ENCODE measurements around the gene CTNNB1. TPM values are rescaled to one million over a fixed set of nuclear protein-coding genes. Genes with fewer than 3 reads are reported as not detected.

Gene CTNNB1
- total RNA-seq, 4 donors from 2014 or later: 433 to 546 (median 509) TPM

DNA sequence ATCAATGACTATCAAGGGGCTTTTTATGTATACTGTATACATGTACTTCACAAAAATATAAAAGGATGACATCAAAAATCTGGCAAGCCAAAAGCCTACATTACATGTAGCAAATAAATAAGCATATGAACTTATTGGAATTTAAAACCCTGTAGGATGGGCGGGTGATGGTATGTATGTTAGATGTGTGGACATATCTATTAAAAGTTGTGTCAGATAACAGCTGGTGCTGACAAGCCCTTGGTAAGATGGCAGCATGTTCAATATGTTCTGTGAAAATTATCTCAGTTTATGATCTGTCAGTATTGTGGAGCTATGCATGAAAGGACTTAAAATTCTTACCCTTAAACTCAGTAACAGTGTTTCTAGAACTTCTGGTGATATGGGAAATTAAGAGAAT, 20.1 kb downstream of the CTNNB1 start:
- no peak for DNase-seq
- no peaks in the 10 kb centered on the region for H3K9me3 ChIP-seq
- no peaks in the 10 kb centered on the region for H3K27me3 ChIP-seq
- H3K36me3 ChIP-seq: peaks cover 0 to 6% (median 0%) of the 10 kb centered on the region in 3 donors
- H3K27ac ChIP-seq: no peak overlapping the region
- TF ChIP-seq, protein P1, sequence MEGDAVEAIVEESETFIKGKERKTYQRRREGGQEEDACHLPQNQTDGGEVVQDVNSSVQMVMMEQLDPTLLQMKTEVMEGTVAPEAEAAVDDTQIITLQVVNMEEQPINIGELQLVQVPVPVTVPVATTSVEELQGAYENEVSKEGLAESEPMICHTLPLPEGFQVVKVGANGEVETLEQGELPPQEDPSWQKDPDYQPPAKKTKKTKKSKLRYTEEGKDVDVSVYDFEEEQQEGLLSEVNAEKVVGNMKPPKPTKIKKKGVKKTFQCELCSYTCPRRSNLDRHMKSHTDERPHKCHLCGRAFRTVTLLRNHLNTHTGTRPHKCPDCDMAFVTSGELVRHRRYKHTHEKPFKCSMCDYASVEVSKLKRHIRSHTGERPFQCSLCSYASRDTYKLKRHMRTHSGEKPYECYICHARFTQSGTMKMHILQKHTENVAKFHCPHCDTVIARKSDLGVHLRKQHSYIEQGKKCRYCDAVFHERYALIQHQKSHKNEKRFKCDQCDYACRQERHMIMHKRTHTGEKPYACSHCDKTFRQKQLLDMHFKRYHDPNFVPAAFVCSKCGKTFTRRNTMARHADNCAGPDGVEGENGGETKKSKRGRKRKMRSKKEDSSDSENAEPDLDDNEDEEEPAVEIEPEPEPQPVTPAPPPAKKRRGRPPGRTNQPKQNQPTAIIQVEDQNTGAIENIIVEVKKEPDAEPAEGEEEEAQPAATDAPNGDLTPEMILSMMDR (IDR thresholded peaks at IDR 0.05): no peak
- no peak for TF ChIP-seq POLR2A (IDR thresholded peaks at IDR 0.05)
- no peak overlapping the region for H3K4me3 ChIP-seq
- H3K4me1 ChIP-seq: peaks cover 0 to 48% (median 20%) of the 10 kb centered on the region in 4 donors

DNA sequence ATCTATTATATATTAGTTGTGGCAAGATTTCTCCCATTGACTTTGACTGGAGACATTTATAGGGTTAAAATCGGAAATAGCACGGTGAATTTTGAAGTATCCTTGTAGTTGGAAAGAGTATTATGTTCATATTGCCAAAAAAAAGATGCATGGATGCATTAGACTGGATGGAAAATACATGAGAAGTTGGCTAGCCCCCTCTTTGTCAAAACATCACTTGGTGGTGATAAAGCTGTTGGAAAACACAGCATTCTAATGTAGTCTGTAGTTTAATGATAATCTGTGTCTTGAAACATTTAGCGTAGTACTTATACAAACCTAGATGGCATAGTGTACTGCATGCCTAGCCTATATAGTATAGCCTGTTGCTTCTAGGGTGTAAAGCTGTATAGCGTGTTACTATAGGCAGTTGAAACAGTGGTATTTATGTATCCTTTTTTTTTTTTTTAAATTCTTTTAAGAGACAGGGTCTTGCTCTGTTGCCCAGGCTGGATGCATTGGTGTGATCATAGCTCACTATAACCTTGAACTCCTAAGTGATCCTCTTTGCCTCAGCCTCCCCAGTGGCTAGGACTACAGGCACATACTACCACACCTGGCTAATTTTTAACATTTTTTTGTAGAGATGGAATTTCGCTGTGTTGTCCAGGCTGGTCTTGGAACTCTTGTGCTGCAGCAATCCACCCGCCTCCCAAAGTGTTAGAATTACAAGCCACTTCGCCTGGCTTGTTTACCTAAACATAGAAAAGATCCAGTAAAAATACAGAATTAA, 21.8 kb downstream of the CTNNB1 start:
- DNase-seq: no peak
- peaks cover 0 to 23% (median 0%) of the 10 kb centered on the region in 3 donors for H3K36me3 ChIP-seq
- H3K4me3 ChIP-seq: no peak overlapping the region
- no peaks in the 10 kb centered on the region for H3K9me3 ChIP-seq
- peaks cover 0 to 40% (median 17%) of the 10 kb centered on the region in 4 donors for H3K4me1 ChIP-seq
- H3K27ac ChIP-seq: no peak overlapping the region
- TF ChIP-seq, protein P1 (IDR thresholded peaks at IDR 0.05): no peak
- no peak for TF ChIP-seq POLR2A (IDR thresholded peaks at IDR 0.05)
- H3K27me3 ChIP-seq: no peaks in the 10 kb centered on the region

DNA sequence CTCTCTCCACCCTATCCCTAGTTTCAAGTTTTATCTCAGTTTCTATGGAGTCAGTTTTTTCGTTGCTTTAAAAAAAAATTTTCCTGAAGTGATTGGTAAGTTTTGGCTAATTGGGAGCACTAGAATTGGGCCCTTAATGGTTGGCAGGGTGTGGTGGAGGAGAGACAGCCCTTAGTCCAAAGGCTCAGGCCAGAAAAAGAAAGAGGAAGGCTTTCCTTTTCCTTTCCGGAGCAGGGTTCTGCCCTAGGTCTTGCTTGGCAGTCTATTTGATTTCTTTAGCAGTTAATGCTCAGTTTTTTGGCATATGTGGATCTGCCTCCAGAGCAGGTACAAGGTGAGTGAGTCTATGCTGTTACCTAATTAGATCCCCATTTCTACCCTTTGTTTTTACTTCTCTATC, 22.7 kb downstream of the CTNNB1 start:
- H3K4me1 ChIP-seq: peaks cover 0 to 33% (median 16%) of the 10 kb centered on the region in 4 donors
- H3K27ac ChIP-seq: peak overlapping the region in 1 of 4 donors; percentile 5
- no peak for DNase-seq

DNA sequence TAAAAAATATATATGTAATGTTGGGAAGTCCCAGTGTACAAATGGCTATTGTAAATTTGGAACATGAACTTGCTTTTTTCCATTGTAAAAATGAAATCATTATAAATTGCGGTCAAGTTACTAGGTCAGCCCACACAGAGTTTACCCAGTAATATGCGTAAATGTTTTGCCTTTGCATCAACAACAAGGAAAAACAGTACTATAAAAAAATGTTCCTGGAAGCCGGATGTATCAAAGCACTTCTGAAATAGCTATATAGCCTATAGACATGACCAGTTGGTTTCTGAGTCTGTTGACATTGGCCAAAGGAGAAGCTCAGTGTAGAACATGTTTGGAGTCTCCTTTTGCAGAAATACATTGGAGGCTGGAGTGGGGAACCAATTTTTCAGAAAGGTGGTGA, 23.2 kb downstream of the CTNNB1 start:
- peaks cover 0 to 37% (median 0%) of the 10 kb centered on the region in 3 donors for H3K36me3 ChIP-seq
- H3K4me1 ChIP-seq: peaks cover 0 to 29% (median 14%) of the 10 kb centered on the region in 4 donors
- no peak overlapping the region for H3K4me3 ChIP-seq
- no peak overlapping the region for H3K27ac ChIP-seq
- no peaks in the 10 kb centered on the region for H3K27me3 ChIP-seq
- no peaks in the 10 kb centered on the region for H3K9me3 ChIP-seq
- no peak for TF ChIP-seq POLR2A (IDR thresholded peaks at IDR 0.05)
- TF ChIP-seq, protein P1 (IDR thresholded peaks at IDR 0.05): no peak
- no peak for DNase-seq

More for the DNA sequence above, 22.7 kb downstream of the CTNNB1 start:
- TF ChIP-seq, protein P1 (IDR thresholded peaks at IDR 0.05): no peak
- no peak for TF ChIP-seq POLR2A (IDR thresholded peaks at IDR 0.05)
- Histone ChIP-seq H3K4me3 (no peak overlapping the region), H3K36me3 (peaks cover 0 to 32% (median 0%) of the 10 kb centered on the region in 3 donors), H3K9me3 (no peaks in the 10 kb centered on the region), H3K27me3 (no peaks in the 10 kb centered on the region)

DNA sequence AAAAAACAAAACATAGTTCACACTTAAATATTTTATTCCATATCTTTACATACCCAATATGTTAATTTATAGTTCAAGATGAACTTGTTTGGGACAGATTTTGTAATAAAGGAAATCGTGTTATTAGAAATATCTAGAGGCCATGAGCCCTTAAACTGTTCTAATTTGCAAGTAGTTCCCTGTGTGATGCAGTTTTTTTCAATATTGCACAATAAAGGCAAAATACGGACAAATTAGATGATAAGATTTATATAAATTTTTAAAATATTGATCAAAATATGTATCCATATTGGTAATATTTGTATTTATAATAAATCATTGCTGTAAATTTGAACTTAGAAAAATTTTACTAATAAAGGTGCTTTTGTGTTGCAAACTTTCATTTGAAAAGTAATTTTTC, 23.8 kb downstream of the CTNNB1 start:
- no peak for TF ChIP-seq POLR2A (IDR thresholded peaks at IDR 0.05)
- TF ChIP-seq, protein P1 (IDR thresholded peaks at IDR 0.05): no peak
- DNase-seq: no peak
- H3K27ac ChIP-seq: no peak overlapping the region
- H3K27me3 ChIP-seq: no peaks in the 10 kb centered on the region
- peaks cover 0 to 27% (median 13%) of the 10 kb centered on the region in 4 donors for H3K4me1 ChIP-seq
- peaks cover 0 to 43% (median 0%) of the 10 kb centered on the region in 3 donors for H3K36me3 ChIP-seq
- H3K4me3 ChIP-seq: no peak overlapping the region
- no peaks in the 10 kb centered on the region for H3K9me3 ChIP-seq

Measured in Peyer's patch (tissue), 4 donors.